ENCODE results near the gene FRAT2. TPM values are rescaled to one million over a fixed set of nuclear protein-coding genes. Genes with fewer than 3 reads are reported as not detected.

Gene FRAT2
- total and polyA plus RNA-seq, 2 of the 4 experiments (the other 2 are of a cell fraction) = 2.0 to 2.5 TPM

DNA sequence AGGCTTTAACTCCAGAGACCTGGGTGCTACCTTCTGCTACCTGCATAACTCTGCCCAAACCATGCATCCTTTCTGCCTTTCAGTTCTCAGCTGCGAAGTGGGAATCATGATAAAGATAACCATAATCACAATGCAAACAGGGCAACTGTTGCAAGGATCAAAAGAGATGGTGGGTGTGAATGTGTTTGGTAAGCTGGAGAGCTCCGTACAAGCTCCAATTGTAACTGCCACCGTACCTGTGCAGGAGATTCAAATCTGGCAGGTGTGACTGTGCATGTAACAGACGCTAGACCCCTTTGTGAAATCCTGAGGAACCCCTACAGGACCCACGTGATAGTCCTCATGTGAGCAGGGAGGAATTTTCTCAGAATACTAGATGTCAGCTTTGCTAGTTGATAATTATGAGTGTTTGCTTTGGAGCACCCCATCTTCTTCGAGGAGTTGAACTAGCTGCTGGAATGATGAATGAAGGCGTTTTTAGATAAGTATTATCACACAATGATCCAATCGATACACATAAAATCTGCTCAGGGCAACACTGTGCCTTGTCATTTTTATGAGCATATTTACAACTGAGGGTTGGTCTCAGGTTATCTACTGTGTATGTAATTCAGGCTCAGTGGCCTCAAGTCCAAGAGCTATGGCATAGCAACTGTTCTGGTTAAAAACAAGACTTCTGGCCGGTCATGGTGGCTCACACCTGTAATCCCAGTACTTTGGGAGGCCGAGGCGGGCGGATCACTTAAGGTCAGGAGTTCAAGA is 15.4 kb upstream of the FRAT2 start:
- peaks cover 5% of the 10 kb centered on the region; the same call in 1 of the 2 replicates for H3K4me1 ChIP-seq (ENCODE audit: control insufficient read depth, insufficient read depth, low read length)
- peaks cover 2% of the 10 kb centered on the region for H3K9me1 ChIP-seq (ENCODE audit: insufficient read depth, low read length)
- no peak overlapping the region for H4K5ac ChIP-seq (ENCODE audit: low read depth, low read length)
- DNase-seq (no peak), ATAC-seq (ENCODE audit: low read depth) (no peak)
- intact Hi-C loops (cut with micrococcal nuclease) = loop anchor here (10.0 kb wide), 1 partner anchor 585 kb away; no protein-coding TSS in a partner anchor
- no peak overlapping the region for H2BK5ac ChIP-seq (ENCODE audit: low read depth, low read length, poor library complexity, severe bottlenecking)
- H3K4me2 ChIP-seq (ENCODE audit: low read depth, low read length) = no peak overlapping the region
- no peak overlapping the region for H2AFZ ChIP-seq (replicated peaks; ENCODE audit: low read length, poor library complexity)
- BruUV-seq (replicated peaks) = no TSS peak
- in situ Hi-C loops (cut with MboI; ENCODE audit: low sequenced_read_pairs) = loop anchor here (10.0 kb wide), 1 partner anchor 275 kb away; no protein-coding TSS in a partner anchor
- no peak overlapping the region for H3K56ac ChIP-seq (ENCODE audit: extremely low read depth, insufficient read depth, low read length)
- no peaks in the 10 kb centered on the region for H3K9me3 ChIP-seq (ENCODE audit: control insufficient read depth, insufficient read depth, low read length)
- H4K20me1 ChIP-seq (ENCODE audit: insufficient read depth, low read length) = no peaks in the 10 kb centered on the region
- no peak overlapping the region for H3K23ac ChIP-seq (ENCODE audit: low read depth, low read length)
- ChIA-PET POLR2A (ENCODE audit: unreplicated experiment) (no interaction called here), CTCF (interaction anchor here (0.6 to 1.0 kb wide), 2 partner anchors 17 to 71 kb away, joined by 3 to 6 read pairs; no protein-coding TSS in a partner anchor)
- no peak overlapping the region for H3K14ac ChIP-seq (replicated peaks; ENCODE audit: low read depth, low read length)
- H2BK20ac ChIP-seq (ENCODE audit: low read depth, low read length) = no peak overlapping the region
- H4K91ac ChIP-seq (ENCODE audit: insufficient read depth, low read depth, low read length) = no peak overlapping the region
- no peak overlapping the region for H2AK5ac ChIP-seq (ENCODE audit: low read depth, low read length)
- dilution Hi-C loops (cut with HindIII; ENCODE audit: low sequenced_read_pairs, unreplicated experiment) = no loop called here
- no peak overlapping the region for H3K18ac ChIP-seq (ENCODE audit: low read depth, low read length)
- no peak overlapping the region for H2BK15ac ChIP-seq (ENCODE audit: low read depth, low read length)
- no peak overlapping the region for H3K4me3 ChIP-seq (ENCODE audit: insufficient read depth, low read depth, low read length)
- no peaks in the 10 kb centered on the region for H3K79me1 ChIP-seq (ENCODE audit: low read depth in 1 of 2, low read length in 2 of 2)
- H3K9ac ChIP-seq (ENCODE audit: low read depth, low read length) = no peak overlapping the region
- no peak overlapping the region for H3K4ac ChIP-seq (ENCODE audit: low read depth, low read length)
- H3K27me3 ChIP-seq (ENCODE audit: control insufficient read depth, insufficient read depth, low read length) = no peaks in the 10 kb centered on the region
- WGBS, 2 experiments (ENCODE audit: extremely low coverage in 2 of 2, insufficient read length in 1 of 2) = 94% methylated on average over 3 of the region's 12 CpGs; no CpG with 5 or more reads in 1 of the 2 experiments
- no peak overlapping the region for H4K8ac ChIP-seq (ENCODE audit: low read depth in 2 of 2, low read length in 2 of 2)
- TF ChIP-seq MXI1 (IDR thresholded peaks at IDR 0.05; ENCODE audit: borderline replicate concordance, low read depth, low read length) (no peak), POLR2A (IDR thresholded peaks at IDR 0.05; ENCODE audit: low read depth, low read length) (no peak), RFX5 (IDR thresholded peaks at IDR 0.05; ENCODE audit: low read depth, low read length) (no peak), USF2 (IDR thresholded peaks at IDR 0.05; ENCODE audit: low read depth, low read length) (no peak), CTCF (conservative IDR thresholded peaks at IDR 0.05; ENCODE audit: low read depth, low read length) (no peak), FOS (IDR thresholded peaks at IDR 0.05; ENCODE audit: low read depth, low read length) (no peak), SMC3 (IDR thresholded peaks at IDR 0.05; ENCODE audit: low read depth, low read length) (no peak), CEBPB (IDR thresholded peaks at IDR 0.05; ENCODE audit: low read depth, low read length) (no peak), BHLHE40 (IDR thresholded peaks at IDR 0.05; ENCODE audit: low read depth, low read length) (no peak), MAFK (IDR thresholded peaks at IDR 0.05; ENCODE audit: low read depth, low read length) (no peak), CHD1 (IDR thresholded peaks at IDR 0.05; ENCODE audit: low read depth, low read length) (no peak), NFE2L2 (IDR thresholded peaks at IDR 0.05; ENCODE audit: low read depth, low read length) (no peak), RAD21 (IDR thresholded peaks at IDR 0.05; ENCODE audit: low read length) (no peak), MAZ (IDR thresholded peaks at IDR 0.05; ENCODE audit: borderline replicate concordance, low read depth, low read length) (no peak)
- H3K27ac ChIP-seq (ENCODE audit: insufficient read depth, low read length) = no peak overlapping the region
- peaks cover 3% of the 10 kb centered on the region; the same call in 1 of the 2 replicates for H3K36me3 ChIP-seq (ENCODE audit: control insufficient read depth, insufficient read depth, low read length)
- H2AK9ac ChIP-seq (replicated peaks; ENCODE audit: low read depth, low read length, poor library complexity) = no peak overlapping the region
- no peak overlapping the region for H2BK120ac ChIP-seq (ENCODE audit: low read depth, low read length)
